ENCODE results near the gene MAGEA2.
"Not testable (repeated sequence)": the region's sequence is repeated elsewhere in the genome, so short reads cannot be mapped to it uniquely, and the experiment has no call there.

MAGEA2 gene

DNA sequence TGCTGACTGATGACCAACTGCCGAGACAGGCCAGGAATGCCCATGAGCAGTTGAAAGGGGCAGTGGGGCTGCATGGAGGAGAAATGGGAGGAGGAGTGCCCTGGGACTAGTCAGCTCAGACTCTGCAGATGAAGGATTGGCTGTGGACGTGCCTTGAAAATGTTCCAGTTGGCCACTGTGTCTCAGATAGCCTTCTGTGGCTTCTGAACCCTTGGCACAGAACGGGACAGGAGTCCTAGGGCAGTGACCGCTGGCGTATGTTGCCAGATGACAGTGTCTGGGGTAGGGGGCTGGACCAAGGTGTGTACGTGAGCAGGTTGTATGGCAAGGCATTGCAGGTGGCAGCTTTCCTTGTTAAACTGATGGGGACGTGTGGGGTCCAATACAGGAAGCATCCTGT is 47.1 kb downstream of the MAGEA2 start:
- FAIRE-seq, result not testable (repeated sequence)

DNA sequence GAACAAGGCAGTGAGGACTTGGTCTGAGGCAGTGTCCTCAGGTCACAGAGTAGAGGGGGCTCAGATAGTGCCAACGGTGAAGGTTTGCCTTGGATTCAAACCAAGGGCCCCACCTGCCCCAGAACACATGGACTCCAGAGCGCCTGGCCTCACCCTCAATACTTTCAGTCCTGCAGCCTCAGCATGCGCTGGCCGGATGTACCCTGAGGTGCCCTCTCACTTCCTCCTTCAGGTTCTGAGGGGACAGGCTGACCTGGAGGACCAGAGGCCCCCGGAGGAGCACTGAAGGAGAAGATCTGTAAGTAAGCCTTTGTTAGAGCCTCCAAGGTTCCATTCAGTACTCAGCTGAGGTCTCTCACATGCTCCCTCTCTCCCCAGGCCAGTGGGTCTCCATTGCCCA is 53.3 kb downstream of the MAGEA2 start:
- not testable (repeated sequence) for FAIRE-seq
